A673 (cell line): ENCODE data around the gene ITGA11.

ENCODE experiments used
- EZH2 ChIP-seq: fragments of 200-600 bp; sonication (generic); IDR thresholded peaks from 2 replicates; pipeline ENCODE4 v1.6.1; 2017; ENCODE audit warnings: borderline replicate concordance, low read depth, mild to moderate bottlenecking, mixed read lengths, antibody characterized with exemption, low read length; ENCODE audit not compliant: poor library complexity, severe bottlenecking
- TF ChIP-seq, protein P1 (sequence below): fragments of 300-800, 200-600 bp; sonication (generic); conservative IDR thresholded peaks from 2 replicates; pipeline ENCODE4 v1.5.1; 2017; ENCODE audit warnings: low read depth, mild to moderate bottlenecking, antibody characterized with exemption, low read length, moderate library complexity, mixed read lengths

- TF ChIP-seq, protein P1, sequence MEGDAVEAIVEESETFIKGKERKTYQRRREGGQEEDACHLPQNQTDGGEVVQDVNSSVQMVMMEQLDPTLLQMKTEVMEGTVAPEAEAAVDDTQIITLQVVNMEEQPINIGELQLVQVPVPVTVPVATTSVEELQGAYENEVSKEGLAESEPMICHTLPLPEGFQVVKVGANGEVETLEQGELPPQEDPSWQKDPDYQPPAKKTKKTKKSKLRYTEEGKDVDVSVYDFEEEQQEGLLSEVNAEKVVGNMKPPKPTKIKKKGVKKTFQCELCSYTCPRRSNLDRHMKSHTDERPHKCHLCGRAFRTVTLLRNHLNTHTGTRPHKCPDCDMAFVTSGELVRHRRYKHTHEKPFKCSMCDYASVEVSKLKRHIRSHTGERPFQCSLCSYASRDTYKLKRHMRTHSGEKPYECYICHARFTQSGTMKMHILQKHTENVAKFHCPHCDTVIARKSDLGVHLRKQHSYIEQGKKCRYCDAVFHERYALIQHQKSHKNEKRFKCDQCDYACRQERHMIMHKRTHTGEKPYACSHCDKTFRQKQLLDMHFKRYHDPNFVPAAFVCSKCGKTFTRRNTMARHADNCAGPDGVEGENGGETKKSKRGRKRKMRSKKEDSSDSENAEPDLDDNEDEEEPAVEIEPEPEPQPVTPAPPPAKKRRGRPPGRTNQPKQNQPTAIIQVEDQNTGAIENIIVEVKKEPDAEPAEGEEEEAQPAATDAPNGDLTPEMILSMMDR, result no peak
- no peak for TF ChIP-seq EZH2
Measured at GRCh38 chr15:68447976-68448755, 16.2 kb upstream of the ITGA11 start.
